Mesenchymal stem cell (in vitro differentiated cells and primary cell): ENCODE measurements around the gene RCAN1.
"Not testable (repeated sequence)": the region's sequence is repeated elsewhere in the genome, so short reads cannot be mapped to it uniquely, and the experiment has no call there.

Source experiments
- DNase-seq: peaks from one replicate; pipeline ENCODE4 v3.0.0-alpha.2; 2013
- H2AFZ ChIP-seq: one replicate; pipeline ENCODE4 v1.6.1; 2013; ENCODE audit warnings: low read depth, mild to moderate bottlenecking, control low read depth, inconsistent platforms, low read length, moderate library complexity
- H2AK5ac ChIP-seq: 2 replicates; pipeline ENCODE4 v1.6.1; 2013; ENCODE audit warnings: low read length, moderate library complexity, mild to moderate bottlenecking, inconsistent platforms; ENCODE audit not compliant: severe bottlenecking
- H2BK120ac ChIP-seq: one replicate; pipeline ENCODE4 v1.6.1; 2013; ENCODE audit warnings: low read depth, mild to moderate bottlenecking, inconsistent platforms, low read length, moderate library complexity
- H2BK12ac ChIP-seq, 2 experiments: one replicate each; pipeline ENCODE4 v1.6.1; 2013; ENCODE audit warnings: inconsistent platforms in 2 of 2, low read length in 2 of 2, mild to moderate bottlenecking in 2 of 2, moderate library complexity in 2 of 2, control low read depth in 1 of 2
- H2BK15ac ChIP-seq: one replicate; pipeline ENCODE4 v1.6.1; 2013; ENCODE audit warnings: mild to moderate bottlenecking, low read depth, inconsistent platforms; ENCODE audit not compliant: poor library complexity, severe bottlenecking
- H2BK5ac ChIP-seq: 2 replicates; pipeline ENCODE4 v1.6.1; 2013; ENCODE audit warnings: low read depth, mild to moderate bottlenecking, low read length, control low read depth, inconsistent platforms; ENCODE audit not compliant: poor library complexity, severe bottlenecking
- H3K14ac ChIP-seq, 2 experiments: one replicate each; pipeline ENCODE4 v1.6.1; 2013; ENCODE audit warnings: inconsistent platforms in 2 of 2, low read length in 2 of 2, control low read depth in 1 of 2, mild to moderate bottlenecking in 1 of 2, moderate library complexity in 1 of 2
- H3K18ac ChIP-seq, 2 experiments: one replicate each; pipeline ENCODE4 v1.6.1; 2013; ENCODE audit warnings: inconsistent platforms in 2 of 2, low read length in 2 of 2, control low read depth in 1 of 2, low read depth in 1 of 2, mild to moderate bottlenecking in 1 of 2
- H3K23ac ChIP-seq, 2 experiments: one replicate each; pipeline ENCODE4 v1.6.1; 2013; ENCODE audit warnings: inconsistent platforms in 2 of 2, low read length in 2 of 2, mild to moderate bottlenecking in 2 of 2, moderate library complexity in 2 of 2, control low read depth in 1 of 2
- H3K27ac ChIP-seq: 2 replicates; pipeline ENCODE4 v1.5.1; 2013; ENCODE audit warnings: mild to moderate bottlenecking, moderate library complexity, low read length, control low read depth, inconsistent platforms; ENCODE audit not compliant: poor library complexity, severe bottlenecking
- H3K27me3 ChIP-seq, 2 experiments: 2 replicates each; pipeline versions ENCODE4 v1.6.1 to v1.7.0; 2013; ENCODE audit warnings: low read length in 2 of 2, mild to moderate bottlenecking in 2 of 2, moderate library complexity in 2 of 2, control low read depth in 1 of 2, inconsistent platforms in 1 of 2; ENCODE audit not compliant: control insufficient read depth in 1 of 2, insufficient read depth in 1 of 2
- H3K36me3 ChIP-seq, 2 experiments: 2 replicates each; pipeline versions ENCODE4 v1.6.1 to v1.7.0; 2013; ENCODE audit warnings: low read length in 2 of 2, control low read depth in 1 of 2, inconsistent platforms in 1 of 2, low read depth in 1 of 2, mild to moderate bottlenecking in 1 of 2; ENCODE audit not compliant: insufficient read depth in 2 of 2, control insufficient read depth in 1 of 2
- H3K4ac ChIP-seq, 2 experiments: one replicate each; pipeline ENCODE4 v1.6.1; 2013; ENCODE audit warnings: inconsistent platforms in 2 of 2, low read length in 2 of 2, mild to moderate bottlenecking in 2 of 2, moderate library complexity in 2 of 2, control low read depth in 1 of 2, low read depth in 1 of 2
- H3K4me1 ChIP-seq: 2 replicates; pipeline ENCODE4 v1.6.1; 2013; ENCODE audit warnings: low read depth, low read length, control low read depth; ENCODE audit not compliant: control insufficient read depth, insufficient read depth
- H3K4me2 ChIP-seq: 2 replicates; pipeline ENCODE4 v1.6.1; 2013; ENCODE audit warnings: low read length, mild to moderate bottlenecking, inconsistent platforms; ENCODE audit not compliant: poor library complexity, severe bottlenecking
- H3K4me3 ChIP-seq, 2 experiments: 2 replicates each; pipeline versions ENCODE4 v1.5.1 to v1.7.0; 2013; ENCODE audit warnings: low read length in 2 of 2, mild to moderate bottlenecking in 2 of 2, control low read depth in 1 of 2, low read depth in 1 of 2; ENCODE audit not compliant: insufficient read depth in 1 of 2
- H3K79me1 ChIP-seq: replicated peaks from 2 replicates; pipeline ENCODE4 v1.6.1; 2013; ENCODE audit warnings: mild to moderate bottlenecking, control low read depth, low read length, inconsistent platforms; ENCODE audit not compliant: poor library complexity, severe bottlenecking
- H3K9ac ChIP-seq: 2 replicates; pipeline ENCODE4 v1.7.0; 2013; ENCODE audit warnings: mild to moderate bottlenecking, low read length, moderate library complexity
- H3K9me3 ChIP-seq: 2 replicates; pipeline ENCODE4 v1.7.0; 2013; ENCODE audit warnings: mild to moderate bottlenecking, low read length; ENCODE audit not compliant: control insufficient read depth
- H4K8ac ChIP-seq: one replicate; pipeline ENCODE4 v1.6.1; 2013; ENCODE audit warnings: inconsistent platforms, mild to moderate bottlenecking, low read length, moderate library complexity
- H4K91ac ChIP-seq: one replicate; pipeline ENCODE4 v1.6.1; 2013; ENCODE audit warnings: mild to moderate bottlenecking, low read length, inconsistent platforms
- WGBS: methylation state at CpG from one replicate; pipeline ENCODE4 v1.1.7; 2013; ENCODE audit warnings: mixed read lengths; 5-methylcytosine and 5-hydroxymethylcytosine counted together

Gene RCAN1

DNA sequence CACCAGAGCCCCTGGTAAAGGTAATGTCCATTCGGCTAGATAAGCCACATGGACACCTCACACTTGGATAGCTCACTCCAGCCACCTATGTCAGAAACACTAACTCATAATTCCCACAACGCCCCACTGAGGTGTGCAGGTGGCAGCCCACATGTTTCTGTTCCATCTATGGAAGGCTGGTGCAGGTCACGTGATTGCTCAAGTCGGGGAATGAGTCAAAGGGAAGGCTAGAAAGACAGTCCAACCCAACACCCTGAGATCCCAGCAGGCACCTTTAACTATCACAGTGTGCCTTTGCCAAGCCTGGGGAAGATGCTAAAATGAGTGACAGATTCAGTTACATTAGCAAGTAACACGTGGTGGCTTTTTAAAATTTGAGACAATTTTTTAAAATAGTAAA lies 57.7 kb downstream of the RCAN1 start:
- no peak overlapping the region for H3K23ac ChIP-seq
- no peak overlapping the region for H2BK5ac ChIP-seq
- H2BK120ac ChIP-seq = no peak overlapping the region
- no peak overlapping the region for H3K18ac ChIP-seq
- no peak overlapping the region for H2AFZ ChIP-seq
- H4K8ac ChIP-seq = no peak overlapping the region
- H3K4ac ChIP-seq = no peak overlapping the region
- no peaks in the 10 kb centered on the region for H3K9me3 ChIP-seq
- 93% methylated on average over 4 of the region's 5 CpGs for WGBS
- H3K36me3 ChIP-seq = no peaks in the 10 kb centered on the region
- H3K14ac ChIP-seq = no peak overlapping the region
- no peaks in the 10 kb centered on the region for H3K27me3 ChIP-seq
- no peak overlapping the region for H3K9ac ChIP-seq
- H3K4me1 ChIP-seq = peaks cover 2% of the 10 kb centered on the region
- H3K79me1 ChIP-seq = peaks cover 6% of the 10 kb centered on the region
- no peak overlapping the region for H2AK5ac ChIP-seq
- H4K91ac ChIP-seq = no peak overlapping the region
- no peak for DNase-seq
- H3K27ac ChIP-seq = no peak overlapping the region
- no peak overlapping the region for H2BK15ac ChIP-seq
- no peak overlapping the region for H3K4me2 ChIP-seq
- H3K4me3 ChIP-seq = no peak overlapping the region
- H2BK12ac ChIP-seq = no peak overlapping the region

DNA sequence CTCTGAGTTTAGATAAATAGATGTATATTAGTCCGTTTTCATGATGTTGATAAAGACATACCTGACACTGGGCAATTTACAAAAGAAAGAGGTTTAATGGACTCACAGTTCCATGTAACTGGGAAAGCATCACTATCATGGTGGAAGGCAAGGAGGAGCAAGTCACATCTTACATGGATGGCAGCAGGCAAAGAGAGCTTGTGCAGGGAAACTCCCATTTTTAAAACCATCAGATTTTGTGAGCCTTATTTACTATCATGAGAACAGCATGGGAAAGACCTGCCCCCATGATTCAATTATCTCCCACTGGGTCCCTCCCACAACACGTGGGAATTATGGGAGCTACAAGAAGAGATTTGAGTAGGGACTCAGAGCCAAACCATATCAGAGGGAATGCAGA lies 60.2 kb downstream of the RCAN1 start:
- H3K4ac ChIP-seq, H2AK5ac ChIP-seq, H3K4me2 ChIP-seq, H3K4me3 ChIP-seq, H3K9ac ChIP-seq, H3K18ac ChIP-seq, H3K4me1 ChIP-seq, H2BK120ac ChIP-seq, H3K9me3 ChIP-seq, DNase-seq, H2BK15ac ChIP-seq, H4K8ac ChIP-seq, H2BK5ac ChIP-seq, H3K23ac ChIP-seq, H4K91ac ChIP-seq, H3K27ac ChIP-seq, H3K36me3 ChIP-seq, H2BK12ac ChIP-seq, H3K14ac ChIP-seq, H2AFZ ChIP-seq, H3K27me3 ChIP-seq: not testable (repeated sequence)
- WGBS = 95% methylated on average over 2 of the region's 2 CpGs
- peaks cover 12% of the 10 kb centered on the region for H3K79me1 ChIP-seq

DNA sequence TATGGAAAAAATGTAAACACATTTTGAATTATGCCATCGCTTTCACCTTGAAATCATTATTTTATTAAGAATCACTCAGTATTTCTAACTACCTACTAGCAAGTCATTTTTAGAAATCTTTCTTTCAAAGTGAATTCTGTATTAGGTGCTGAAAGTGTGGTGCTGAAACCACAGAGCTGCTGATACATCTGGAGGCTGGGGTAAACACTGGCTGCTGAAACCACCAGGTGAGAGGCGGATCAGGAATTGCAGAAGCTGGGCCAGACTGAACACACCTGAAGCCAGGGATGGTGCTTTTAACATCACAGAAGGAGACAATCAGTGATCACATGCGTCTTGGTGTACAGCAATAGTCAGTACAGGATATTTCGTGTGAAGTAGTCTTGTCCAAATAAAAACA lies 60.7 kb downstream of the RCAN1 start:
- 100% methylated on average over 1 of the region's 4 CpGs for WGBS
- no peak overlapping the region for H4K91ac ChIP-seq
- H3K4me2 ChIP-seq = no peak overlapping the region
- peaks cover 2% of the 10 kb centered on the region for H3K4me1 ChIP-seq
- peak overlapping the region; percentile 92 for H3K9ac ChIP-seq
- no peak overlapping the region for H3K18ac ChIP-seq
- no peak overlapping the region for H3K4me3 ChIP-seq
- no peak overlapping the region for H3K23ac ChIP-seq
- H2AK5ac ChIP-seq = peak overlapping the region; percentile 66
- H3K4ac ChIP-seq = no peak overlapping the region
- H2BK15ac ChIP-seq = peak overlapping the region; percentile 15
- H3K27me3 ChIP-seq = no peaks in the 10 kb centered on the region
- no peak overlapping the region for H2AFZ ChIP-seq
- H2BK12ac ChIP-seq = no peak overlapping the region
- no peaks in the 10 kb centered on the region for H3K36me3 ChIP-seq
- no peaks in the 10 kb centered on the region for H3K9me3 ChIP-seq
- no peak overlapping the region for H4K8ac ChIP-seq
- H3K27ac ChIP-seq = no peak overlapping the region
- no peak overlapping the region for H2BK5ac ChIP-seq
- peaks cover 14% of the 10 kb centered on the region for H3K79me1 ChIP-seq
- H2BK120ac ChIP-seq = no peak overlapping the region
- no peak overlapping the region for H3K14ac ChIP-seq
- no peak for DNase-seq

DNA sequence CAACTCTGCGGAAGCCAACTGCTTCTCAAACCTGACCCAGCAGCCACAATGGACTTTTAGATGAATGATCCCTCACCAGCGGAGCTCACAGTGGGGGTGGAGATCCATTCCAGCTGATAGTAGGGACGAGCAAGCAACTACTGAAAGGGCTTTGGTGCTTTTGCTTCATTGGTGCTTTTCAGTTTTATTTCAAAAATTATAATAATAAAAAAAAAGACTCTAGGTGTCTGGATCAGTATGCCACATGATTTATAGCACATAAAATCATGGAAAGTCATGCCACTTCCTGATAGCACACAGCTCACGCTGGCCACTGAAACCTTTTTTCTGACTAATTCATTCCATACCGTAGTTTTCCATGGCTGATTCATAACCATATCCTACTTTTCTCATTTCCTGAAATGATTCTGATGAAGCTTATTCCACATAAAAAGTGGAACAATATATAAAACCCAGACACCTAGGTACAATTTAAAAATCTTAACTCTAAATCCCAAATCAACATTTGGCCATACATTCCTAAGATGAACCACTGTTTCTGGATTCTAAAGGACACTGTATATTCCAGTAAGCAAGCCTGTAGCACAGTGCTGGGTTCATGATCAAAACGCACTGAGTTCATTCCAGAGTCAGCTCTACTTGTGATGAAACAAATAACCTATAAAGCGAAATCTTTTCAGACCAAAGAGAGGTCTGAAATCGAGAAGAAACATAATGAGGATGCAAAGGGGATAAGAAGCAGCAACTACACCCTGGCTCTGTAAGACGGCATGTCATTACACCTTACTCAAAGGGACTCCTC lies 61.6 kb downstream of the RCAN1 start:
- H2AK5ac ChIP-seq = no peak overlapping the region
- H3K18ac ChIP-seq = peak overlapping the region in 1 of 2 experiments; percentile 48
- H2BK15ac ChIP-seq = peak overlapping the region; percentile 12
- H2BK5ac ChIP-seq = peak overlapping the region; percentile 67
- peak overlapping the region; percentile 75 for H4K8ac ChIP-seq
- H3K9me3 ChIP-seq = no peaks in the 10 kb centered on the region
- no peak overlapping the region for H2AFZ ChIP-seq
- peaks cover 4% of the 10 kb centered on the region for H3K4me1 ChIP-seq
- H3K79me1 ChIP-seq = peaks cover 14% of the 10 kb centered on the region
- peak overlapping the region in 1 of 2 experiments; percentile 69 for H3K4me3 ChIP-seq
- H2BK12ac ChIP-seq = no peak overlapping the region
- no peaks in the 10 kb centered on the region for H3K27me3 ChIP-seq
- no peak overlapping the region for H3K14ac ChIP-seq
- H2BK120ac ChIP-seq = no peak overlapping the region
- no peak overlapping the region for H4K91ac ChIP-seq
- peak overlapping the region; percentile 40 for H3K4me2 ChIP-seq
- DNase-seq = peak; percentile 77
- WGBS = 54% methylated on average over 7 of the region's 9 CpGs
- no peak overlapping the region for H3K4ac ChIP-seq
- H3K9ac ChIP-seq = peak overlapping the region; percentile 92
- H3K27ac ChIP-seq = peak overlapping the region; percentile 63
- no peaks in the 10 kb centered on the region for H3K36me3 ChIP-seq
- H3K23ac ChIP-seq = no peak overlapping the region
